HG02870 (cell line): ENCODE results near the gene TBL1X.
"Not testable (repeated sequence)": the region's sequence is repeated elsewhere in the genome, so short reads cannot be mapped to it uniquely, and the experiment has no call there.

ENCODE experiments used
- ATAC-seq: cut with Tn5 transposase; IDR thresholded peaks from one replicate; pipeline ENCODE4 v1.9.1; 2021; ENCODE audit warnings: mild to moderate bottlenecking, moderate library complexity; ENCODE audit not compliant: unreplicated experiment

Gene TBL1X

GRCh38 chrX:9464435-9465371 is at the start of gene TBL1X:
Gene TBL1X, plus strand, starts transcription at chrX:9465058. Its CDS starts 188,529 bp downstream, at chrX:9653587.
- ATAC-seq: no peak

GRCh38 chrX:9416562-9417348 is 48.1 kb upstream of the TBL1X start:
- no peak for ATAC-seq

GRCh38 chrX:9418262-9418661 is 46.6 kb upstream of the TBL1X start:
- no peak for ATAC-seq

- no peak for ATAC-seq
Observed at GRCh38 chrX:9420275-9421265, 44.3 kb upstream of the TBL1X start.

- ATAC-seq: no peak
Observed at GRCh38 chrX:9429767-9430166, 35.1 kb upstream of the TBL1X start.

- no peak for ATAC-seq
Observed at GRCh38 chrX:9430346-9430921, 34.4 kb upstream of the TBL1X start.

GRCh38 chrX:9431281-9431680 is 33.6 kb upstream of the TBL1X start:
- ATAC-seq: no peak

GRCh38 chrX:9433596-9433995 is 31.3 kb upstream of the TBL1X start:
- no peak for ATAC-seq

- ATAC-seq: no peak
Observed at GRCh38 chrX:9434051-9434550, 30.8 kb upstream of the TBL1X start.

- ATAC-seq: not testable (repeated sequence)
Observed at GRCh38 chrX:9435086-9435485, 29.8 kb upstream of the TBL1X start.

GRCh38 chrX:9436812-9437211 is 28.0 kb upstream of the TBL1X start:
- ATAC-seq: no peak

GRCh38 chrX:9438933-9439494 is 25.8 kb upstream of the TBL1X start:
- no peak for ATAC-seq

- no peak for ATAC-seq
Observed at GRCh38 chrX:9440116-9440844, 24.6 kb upstream of the TBL1X start.

- no peak for ATAC-seq
Observed at GRCh38 chrX:9442056-9442455, 22.8 kb upstream of the TBL1X start.

- no peak for ATAC-seq
Observed at GRCh38 chrX:9443327-9443726, 21.5 kb upstream of the TBL1X start.

GRCh38 chrX:9447906-9448305 is 17.0 kb upstream of the TBL1X start:
- ATAC-seq: no peak

- no peak for ATAC-seq
Observed at GRCh38 chrX:9456250-9457074, 8.4 kb upstream of the TBL1X start.

- ATAC-seq: not testable (repeated sequence)
Observed at GRCh38 chrX:9458034-9458433, 6.8 kb upstream of the TBL1X start.
